ENCODE data around the gene GALNT7. TPM values are rescaled to one million over a fixed set of nuclear protein-coding genes. Genes with fewer than 3 reads are reported as not detected.

Gene GALNT7
- total RNA-seq, 1 donor from 2014 or later, result 8.2 TPM

DNA sequence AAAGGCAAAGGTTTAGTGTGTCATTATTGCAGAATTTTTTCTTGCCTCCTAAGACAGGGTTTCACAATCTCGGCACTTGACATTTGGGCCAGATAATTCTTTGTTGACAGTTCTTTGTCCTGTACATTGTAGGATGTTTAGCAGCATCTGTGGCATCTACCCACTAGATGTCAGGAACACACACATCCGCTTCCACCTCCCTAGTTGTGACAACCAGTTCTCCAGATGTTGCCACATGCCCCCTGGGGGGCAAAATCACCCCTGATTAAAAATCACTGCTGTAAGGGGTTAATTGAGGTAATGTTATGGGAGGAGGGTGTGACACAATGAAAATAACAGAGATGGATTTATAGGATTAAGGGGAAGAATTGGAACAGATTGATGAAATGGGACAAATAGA lies 90.3 kb downstream of the GALNT7 start:
- H3K4me3 ChIP-seq, result no peak overlapping the region
- intact Hi-C loops (cut with DNase I), result loop anchor here (5.0 kb wide), 1 partner anchor 247 kb away; no protein-coding TSS in a partner anchor
- H3K27me3 ChIP-seq, result no peaks in the 10 kb centered on the region
- TF ChIP-seq, protein P1, sequence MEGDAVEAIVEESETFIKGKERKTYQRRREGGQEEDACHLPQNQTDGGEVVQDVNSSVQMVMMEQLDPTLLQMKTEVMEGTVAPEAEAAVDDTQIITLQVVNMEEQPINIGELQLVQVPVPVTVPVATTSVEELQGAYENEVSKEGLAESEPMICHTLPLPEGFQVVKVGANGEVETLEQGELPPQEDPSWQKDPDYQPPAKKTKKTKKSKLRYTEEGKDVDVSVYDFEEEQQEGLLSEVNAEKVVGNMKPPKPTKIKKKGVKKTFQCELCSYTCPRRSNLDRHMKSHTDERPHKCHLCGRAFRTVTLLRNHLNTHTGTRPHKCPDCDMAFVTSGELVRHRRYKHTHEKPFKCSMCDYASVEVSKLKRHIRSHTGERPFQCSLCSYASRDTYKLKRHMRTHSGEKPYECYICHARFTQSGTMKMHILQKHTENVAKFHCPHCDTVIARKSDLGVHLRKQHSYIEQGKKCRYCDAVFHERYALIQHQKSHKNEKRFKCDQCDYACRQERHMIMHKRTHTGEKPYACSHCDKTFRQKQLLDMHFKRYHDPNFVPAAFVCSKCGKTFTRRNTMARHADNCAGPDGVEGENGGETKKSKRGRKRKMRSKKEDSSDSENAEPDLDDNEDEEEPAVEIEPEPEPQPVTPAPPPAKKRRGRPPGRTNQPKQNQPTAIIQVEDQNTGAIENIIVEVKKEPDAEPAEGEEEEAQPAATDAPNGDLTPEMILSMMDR (IDR thresholded peaks at IDR 0.05), result no peak
- no peaks in the 10 kb centered on the region for H3K36me3 ChIP-seq
- H3K4me1 ChIP-seq, result no peaks in the 10 kb centered on the region
- DNase-seq (ENCODE audit: low spot score in 2 of 2), result no peak
- H3K27ac ChIP-seq, result no peak overlapping the region
- no peaks in the 10 kb centered on the region for H3K9me3 ChIP-seq

DNA sequence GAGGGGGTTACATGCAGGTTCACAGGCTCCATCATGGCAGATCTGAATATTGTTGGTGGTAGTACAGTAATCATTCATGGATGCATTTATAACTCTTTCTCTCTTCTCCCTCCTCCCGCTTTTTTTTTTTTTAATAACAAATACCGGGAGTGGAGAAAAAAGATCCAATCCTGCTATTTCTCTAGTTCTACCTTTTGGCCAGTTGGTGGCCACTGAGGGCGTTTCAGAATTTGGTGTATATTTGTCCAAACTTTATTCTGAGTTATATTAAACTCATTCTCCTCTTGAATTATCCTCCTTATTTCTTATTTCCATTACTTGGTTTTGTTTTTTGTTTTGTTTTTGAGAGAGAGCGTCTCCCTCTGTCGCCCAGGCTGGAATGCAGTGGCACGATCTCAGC lies 90.7 kb downstream of the GALNT7 start:
- no peak overlapping the region for H3K27ac ChIP-seq
- H3K27me3 ChIP-seq, result no peaks in the 10 kb centered on the region
- no peaks in the 10 kb centered on the region for H3K9me3 ChIP-seq
- H3K4me3 ChIP-seq, result no peak overlapping the region
- no peaks in the 10 kb centered on the region for H3K36me3 ChIP-seq
- H3K4me1 ChIP-seq, result peaks cover 0 to 2% of the 10 kb centered on the region in 2 donors
- intact Hi-C loops (cut with DNase I), result loop anchor here (5.0 kb wide), 1 partner anchor 247 kb away; no protein-coding TSS in a partner anchor
- TF ChIP-seq, protein P1 (IDR thresholded peaks at IDR 0.05), result no peak
- no peak for DNase-seq (ENCODE audit: low spot score in 2 of 2)

DNA sequence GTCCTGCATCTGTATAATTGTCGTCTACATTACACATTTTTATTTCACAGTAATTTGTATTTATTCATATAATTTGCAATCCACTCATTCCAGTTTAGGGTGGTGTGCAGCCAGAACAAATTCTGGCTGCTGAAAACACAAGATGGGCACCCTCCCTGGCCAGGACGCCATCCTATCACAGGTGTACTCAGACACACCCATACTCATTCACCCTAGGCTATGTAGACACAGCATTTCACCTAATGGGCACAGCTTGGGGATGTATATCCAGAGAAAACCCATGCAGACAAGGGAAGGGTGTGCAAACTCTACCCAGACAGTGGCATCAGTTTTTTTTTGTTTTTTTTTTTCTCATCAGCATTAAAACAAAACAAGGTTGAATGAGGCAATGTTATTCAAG lies 92.4 kb downstream of the GALNT7 start:
- H3K27me3 ChIP-seq, result no peaks in the 10 kb centered on the region
- H3K4me1 ChIP-seq, result peaks cover 0 to 6% of the 10 kb centered on the region in 2 donors
- no peak overlapping the region for H3K27ac ChIP-seq
- TF ChIP-seq, protein P1 (IDR thresholded peaks at IDR 0.05), result no peak
- no peaks in the 10 kb centered on the region for H3K9me3 ChIP-seq
- no peak for DNase-seq (ENCODE audit: low spot score in 2 of 2)
- no peaks in the 10 kb centered on the region for H3K36me3 ChIP-seq
- no peak overlapping the region for H3K4me3 ChIP-seq
- intact Hi-C loops (cut with DNase I), result no loop called here

DNA sequence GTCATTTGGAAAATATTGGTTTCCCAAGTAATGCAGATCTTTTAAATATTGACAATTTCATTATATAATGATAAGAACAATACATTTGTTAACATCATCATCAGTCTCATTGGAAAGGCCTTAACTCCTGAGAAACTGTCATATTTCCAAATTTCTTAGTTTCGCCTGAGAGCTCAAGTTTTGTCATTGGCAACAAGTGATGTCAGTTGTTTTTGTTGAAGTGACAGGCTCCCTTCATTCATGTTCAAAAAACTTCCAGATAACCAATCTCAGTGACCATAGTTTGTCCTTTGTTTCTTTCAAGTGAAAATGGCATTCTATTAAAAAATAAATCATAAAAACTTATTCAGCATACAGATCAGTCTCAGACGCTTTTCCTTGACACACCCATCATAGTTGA lies 93.8 kb downstream of the GALNT7 start:
- no peaks in the 10 kb centered on the region for H3K36me3 ChIP-seq
- H3K4me1 ChIP-seq, result peaks cover 0 to 6% of the 10 kb centered on the region in 2 donors
- no peak overlapping the region for H3K27ac ChIP-seq
- no peak for DNase-seq (ENCODE audit: low spot score in 2 of 2)
- no peaks in the 10 kb centered on the region for H3K27me3 ChIP-seq
- H3K9me3 ChIP-seq, result no peaks in the 10 kb centered on the region
- intact Hi-C loops (cut with DNase I), result no loop called here
- TF ChIP-seq, protein P1 (IDR thresholded peaks at IDR 0.05), result no peak
- H3K4me3 ChIP-seq, result no peak overlapping the region

DNA sequence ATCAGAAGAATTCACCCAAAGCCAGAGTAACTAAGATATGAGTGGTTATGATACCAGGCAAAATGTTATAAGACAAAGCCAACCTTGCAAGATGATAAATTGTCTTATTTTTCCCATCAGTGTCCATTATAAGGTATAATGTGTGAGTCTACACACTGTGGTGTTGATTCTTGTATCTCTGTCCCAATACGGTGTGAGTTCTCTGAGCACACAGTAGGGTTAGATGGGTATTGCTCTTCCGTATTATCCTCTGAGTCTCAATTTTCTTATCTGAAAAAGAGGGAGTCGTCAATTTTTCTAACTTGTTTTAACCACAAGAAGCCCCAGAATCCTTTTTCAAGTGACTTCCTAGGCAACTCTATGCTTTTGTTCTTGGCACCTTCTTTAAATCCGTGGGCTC lies 95.6 kb downstream of the GALNT7 start:
- TF ChIP-seq, protein P1 (IDR thresholded peaks at IDR 0.05), result no peak
- peaks cover 0 to 6% of the 10 kb centered on the region in 2 donors for H3K4me1 ChIP-seq
- H3K36me3 ChIP-seq, result no peaks in the 10 kb centered on the region
- H3K27me3 ChIP-seq, result no peaks in the 10 kb centered on the region
- H3K4me3 ChIP-seq, result peak overlapping the region in 1 of 2 donors; percentile 32
- DNase-seq (ENCODE audit: low spot score in 2 of 2), result no peak
- H3K27ac ChIP-seq, result no peak overlapping the region
- intact Hi-C loops (cut with DNase I), result no loop called here
- H3K9me3 ChIP-seq, result no peaks in the 10 kb centered on the region

GRCh38 chr4:173264684-173265185 lies 96.1 kb downstream of the GALNT7 start:
- TF ChIP-seq, protein P1 (IDR thresholded peaks at IDR 0.05), result no peak
- no peak overlapping the region for H3K27ac ChIP-seq
- no peak for DNase-seq (ENCODE audit: low spot score in 2 of 2)

More at GRCh38 chr4:173264684-173265185, 96.1 kb downstream of the GALNT7 start:
- intact Hi-C loops (cut with DNase I), result no loop called here
- Histone ChIP-seq H3K4me1 (peaks cover 0 to 6% of the 10 kb centered on the region in 2 donors), H3K9me3 (no peaks in the 10 kb centered on the region), H3K36me3 (no peaks in the 10 kb centered on the region), H3K27me3 (no peaks in the 10 kb centered on the region), H3K4me3 (peak overlapping the region in 1 of 2 donors; percentile 32)
